HAP-1 (cell line): ENCODE measurements around the gene ITGA4.

Source experiments
- DNase-seq, 2 experiments: peaks; one replicate each; pipeline ENCODE4 v3.0.0-alpha.2; 2016 to 2020; ENCODE audit warnings: low spot score in 2 of 2
- H3K27me3 ChIP-seq: fragments of 250-450 bp; sonication (Bioruptor Pico); 2 replicates; pipeline ENCODE4 v1.5.1; 2020; ENCODE audit warnings: low read depth, mild to moderate bottlenecking, moderate library complexity
- H3K36me3 ChIP-seq: fragments of 250-450 bp; sonication (Bioruptor Pico); replicated peaks from 2 replicates; pipeline ENCODE4 v1.5.1; 2020; ENCODE audit warnings: mild to moderate bottlenecking
- H3K4me1 ChIP-seq: fragments of 250-450 bp; sonication (Bioruptor Pico); 2 replicates; pipeline ENCODE4 v1.5.1; 2020; ENCODE audit warnings: mild to moderate bottlenecking
- H3K4me3 ChIP-seq: fragments of 250-450 bp; sonication (Bioruptor Pico); 2 replicates; pipeline ENCODE4 v1.5.1; 2020; ENCODE audit warnings: mild to moderate bottlenecking, moderate library complexity
- H3K9me3 ChIP-seq: fragments of 250-450 bp; sonication (Bioruptor Pico); 2 replicates; pipeline ENCODE4 v1.5.1; 2020; ENCODE audit warnings: mild to moderate bottlenecking, moderate library complexity
- in situ Hi-C: fragments of 300-500 bp; cut with MboI; formaldehyde crosslinking; loops from 3 replicates; pipeline ENCODE4 v1.14.3; 2020; ENCODE audit warnings: low sequenced_read_pairs, inconsistent platforms, mixed read lengths

ITGA4 gene

GRCh38 chr2:181457121-181457740, at the start of gene ITGA4:
ITGA4 (plus strand) TSS chr2:181457386; CDS start chr2:181457655, 269 bp downstream.
- DNase-seq: peak; percentile 63 to 90

GRCh38 chr2:181408861-181409260, 48.3 kb upstream of the ITGA4 start:
- 0 out of 2 replicates have a peak, but pooled peaks cover 2% of the 10 kb centered on the region for H3K9me3 ChIP-seq
- no peaks in the 10 kb centered on the region for H3K36me3 ChIP-seq
- in situ Hi-C loops: no loop called here
- H3K4me1 ChIP-seq: peaks cover 18% of the 10 kb centered on the region
- no peak overlapping the region for H3K4me3 ChIP-seq
- no peak for DNase-seq
- no peaks in the 10 kb centered on the region for H3K27me3 ChIP-seq

More at GRCh38 chr2:181457121-181457740, at the start of gene ITGA4:
- H3K36me3 ChIP-seq: no peaks in the 10 kb centered on the region
- H3K9me3 ChIP-seq: no peaks in the 10 kb centered on the region
- no peaks in the 10 kb centered on the region for H3K27me3 ChIP-seq
- peak within 1 kb of the TSS; percentile 54 for H3K4me3 ChIP-seq
- in situ Hi-C loops: loop anchor here (25.0 kb wide), 1 partner anchor 345 kb away; no protein-coding TSS in a partner anchor
- peaks cover 25% of the 10 kb centered on the region for H3K4me1 ChIP-seq

- in situ Hi-C loops: no loop called here
- no peaks in the 10 kb centered on the region for H3K27me3 ChIP-seq
- no peaks in the 10 kb centered on the region for H3K36me3 ChIP-seq
- H3K4me3 ChIP-seq: no peak overlapping the region
- H3K4me1 ChIP-seq: peaks cover 18% of the 10 kb centered on the region
- H3K9me3 ChIP-seq: peaks cover 5% of the 10 kb centered on the region; the same call in 1 of the 2 replicates
- peak; percentile 77 to 97 for DNase-seq
These were observed 45.9 kb upstream of the ITGA4 start for GRCh38 chr2:181411105-181411849.

- Histone ChIP-seq H3K4me1 (no peaks in the 10 kb centered on the region), H3K36me3 (no peaks in the 10 kb centered on the region), H3K27me3 (peaks cover 9% of the 10 kb centered on the region), H3K4me3 (no peak overlapping the region), H3K9me3 (peaks cover 3% of the 10 kb centered on the region; the same call in 1 of the 2 replicates)
- in situ Hi-C loops: no loop called here
- DNase-seq: no peak
These were observed 37.9 kb upstream of the ITGA4 start for GRCh38 chr2:181419129-181419855.

GRCh38 chr2:181420259-181421130, 36.7 kb upstream of the ITGA4 start:
- peaks cover 9% of the 10 kb centered on the region for H3K27me3 ChIP-seq
- no peak for DNase-seq
- in situ Hi-C loops: no loop called here
- no peak overlapping the region for H3K4me3 ChIP-seq
- no peaks in the 10 kb centered on the region for H3K36me3 ChIP-seq
- H3K9me3 ChIP-seq: peaks cover 3% of the 10 kb centered on the region; the same call in 1 of the 2 replicates
- no peaks in the 10 kb centered on the region for H3K4me1 ChIP-seq

- no peaks in the 10 kb centered on the region for H3K36me3 ChIP-seq
- in situ Hi-C loops: no loop called here
- DNase-seq: no peak
- H3K9me3 ChIP-seq: no peaks in the 10 kb centered on the region
- H3K4me3 ChIP-seq: no peak overlapping the region
- H3K4me1 ChIP-seq: peaks cover under 1% of the 10 kb centered on the region
- H3K27me3 ChIP-seq: peaks cover 9% of the 10 kb centered on the region
These were observed 36.1 kb upstream of the ITGA4 start for GRCh38 chr2:181421131-181421458.

- in situ Hi-C loops: no loop called here
- H3K36me3 ChIP-seq: no peaks in the 10 kb centered on the region
- no peak for DNase-seq
- peaks cover 9% of the 10 kb centered on the region for H3K27me3 ChIP-seq
- H3K9me3 ChIP-seq: no peaks in the 10 kb centered on the region
- no peak overlapping the region for H3K4me3 ChIP-seq
- peaks cover 4% of the 10 kb centered on the region for H3K4me1 ChIP-seq
These were observed 35.7 kb upstream of the ITGA4 start for GRCh38 chr2:181421464-181421863.

GRCh38 chr2:181426672-181427071, 30.5 kb upstream of the ITGA4 start:
- Histone ChIP-seq H3K9me3 (no peaks in the 10 kb centered on the region), H3K4me1 (peaks cover 9% of the 10 kb centered on the region), H3K4me3 (no peak overlapping the region), H3K36me3 (no peaks in the 10 kb centered on the region), H3K27me3 (peaks cover 6% of the 10 kb centered on the region)
- in situ Hi-C loops: no loop called here
- peak; percentile 71 to 98 for DNase-seq

GRCh38 chr2:181430406-181431118, 26.6 kb upstream of the ITGA4 start:
- in situ Hi-C loops: no loop called here
- H3K4me1 ChIP-seq: peaks cover 9% of the 10 kb centered on the region
- H3K27me3 ChIP-seq: peaks cover 6% of the 10 kb centered on the region
- no peaks in the 10 kb centered on the region for H3K9me3 ChIP-seq
- H3K36me3 ChIP-seq: no peaks in the 10 kb centered on the region
- no peak overlapping the region for H3K4me3 ChIP-seq
- DNase-seq: peak; percentile 22 to 28

- peaks cover 6% of the 10 kb centered on the region for H3K27me3 ChIP-seq
- in situ Hi-C loops: no loop called here
- H3K9me3 ChIP-seq: no peaks in the 10 kb centered on the region
- H3K36me3 ChIP-seq: no peaks in the 10 kb centered on the region
- DNase-seq: no peak
- H3K4me1 ChIP-seq: peaks cover 4% of the 10 kb centered on the region
- H3K4me3 ChIP-seq: no peak overlapping the region
These were observed 25.5 kb upstream of the ITGA4 start for GRCh38 chr2:181431674-181432073.

GRCh38 chr2:181438261-181438660, 18.9 kb upstream of the ITGA4 start:
- H3K27me3 ChIP-seq: peaks cover 3% of the 10 kb centered on the region; the same call in 1 of the 2 replicates
- peaks cover 8% of the 10 kb centered on the region for H3K4me1 ChIP-seq
- H3K9me3 ChIP-seq: no peaks in the 10 kb centered on the region
- H3K4me3 ChIP-seq: no peak overlapping the region
- in situ Hi-C loops: no loop called here
- DNase-seq: no peak
- no peaks in the 10 kb centered on the region for H3K36me3 ChIP-seq

GRCh38 chr2:181440344-181440743, 16.8 kb upstream of the ITGA4 start:
- Histone ChIP-seq H3K36me3 (no peaks in the 10 kb centered on the region), H3K27me3 (peaks cover 4% of the 10 kb centered on the region; the same call in 1 of the 2 replicates), H3K9me3 (no peaks in the 10 kb centered on the region), H3K4me1 (peaks cover 8% of the 10 kb centered on the region), H3K4me3 (no peak overlapping the region)
- no peak for DNase-seq
- in situ Hi-C loops: no loop called here

- Histone ChIP-seq H3K36me3 (no peaks in the 10 kb centered on the region), H3K4me3 (no peak overlapping the region), H3K4me1 (peaks cover 8% of the 10 kb centered on the region), H3K9me3 (no peaks in the 10 kb centered on the region), H3K27me3 (0 out of 2 replicates have a peak, but pooled peaks cover 4% of the 10 kb centered on the region)
- no peak for DNase-seq
- in situ Hi-C loops: no loop called here
These were observed 16.3 kb upstream of the ITGA4 start for GRCh38 chr2:181440919-181441318.
